Neural progenitor cell (in vitro differentiated cells): ENCODE data around the gene HYAL2. TPM values are rescaled to one million over a fixed set of nuclear protein-coding genes. Genes with fewer than 3 reads are reported as not detected.
"Not testable (repeated sequence)": the region's sequence is repeated elsewhere in the genome, so short reads cannot be mapped to it uniquely, and the experiment has no call there.

Experiments used
- DNase-seq: peaks from one replicate; pipeline ENCODE4 v3.0.0-alpha.2; 2016; ENCODE audit warnings: low spot score
- H2AFZ ChIP-seq: fragments of 200-600 bp; sonication (generic); replicated peaks from 2 replicates; pipeline ENCODE4 v1.6.1; 2016; ENCODE audit warnings: antibody characterized with exemption
- H3F3A ChIP-seq: fragments of 200-600 bp; sonication (generic); 2 replicates; pipeline ENCODE4 v1.6.1; 2016; ENCODE audit warnings: antibody characterized with exemption, low read depth
- H3K27ac ChIP-seq: fragments of 200-600 bp; sonication (generic); 2 replicates; pipeline ENCODE4 v1.5.1; 2016; ENCODE audit warnings: mild to moderate bottlenecking
- H3K27me3 ChIP-seq: fragments of 200-600 bp; sonication (generic); 2 replicates; pipeline ENCODE4 v1.6.1; 2016; ENCODE audit warnings: mild to moderate bottlenecking, moderate library complexity
- H3K36me3 ChIP-seq: fragments of 200-600 bp; sonication (generic); 2 replicates; pipeline ENCODE4 v1.5.1; 2016
- H3K4me1 ChIP-seq: fragments of 200-600 bp; sonication (generic); 2 replicates; pipeline ENCODE4 v1.6.1; 2016; ENCODE audit warnings: mixed run types
- H3K4me2 ChIP-seq: fragments of 200-600 bp; sonication (generic); 2 replicates; pipeline ENCODE4 v1.6.1; 2016
- H3K4me3 ChIP-seq: fragments of 200-600 bp; sonication (generic); 2 replicates; pipeline ENCODE4 v1.5.1; 2016
- H3K79me2 ChIP-seq: fragments of 200-600 bp; sonication (generic); 2 replicates; pipeline ENCODE4 v1.6.1; 2016; ENCODE audit warnings: low read depth
- H3K9ac ChIP-seq: fragments of 200-600 bp; sonication (generic); 2 replicates; pipeline ENCODE4 v1.6.1; 2016
- H3K9me3 ChIP-seq: fragments of 200-600 bp; sonication (generic); 2 replicates; pipeline ENCODE4 v1.5.1; 2016; ENCODE audit warnings: low read depth
- H4K20me1 ChIP-seq: fragments of 200-600 bp; sonication (generic); 2 replicates; pipeline ENCODE4 v1.6.1; 2016; ENCODE audit warnings: low read depth
- H3K27ac Mint-ChIP-seq: 3 replicates; pipeline ENCODE4 v1.8.0; 2021; ENCODE audit warnings: mixed read lengths
- H3K27me3 Mint-ChIP-seq: 2 replicates; pipeline ENCODE4 v1.8.0; 2022; ENCODE audit warnings: low read depth, mild to moderate bottlenecking, inconsistent platforms, moderate library complexity, mixed read lengths; ENCODE audit not compliant: insufficient read depth
- H3K36me3 Mint-ChIP-seq: 3 replicates; pipeline ENCODE4 v1.8.0; 2021; ENCODE audit warnings: mixed read lengths
- H3K4me1 Mint-ChIP-seq: 3 replicates; pipeline ENCODE4 v1.8.0; 2021; ENCODE audit warnings: mixed read lengths
- H3K4me3 Mint-ChIP-seq: 3 replicates; pipeline ENCODE4 v1.8.0; 2021; ENCODE audit warnings: mild to moderate bottlenecking, moderate library complexity, mixed read lengths
- H3K9me3 Mint-ChIP-seq: 3 replicates; pipeline ENCODE4 v1.8.0; 2020; ENCODE audit warnings: mixed read lengths
- EZH2 ChIP-seq: fragments of 200-600 bp; sonication (generic); IDR thresholded peaks from 2 replicates; pipeline ENCODE4 v1.6.1; 2017; ENCODE audit warnings: antibody characterized with exemption, mild to moderate bottlenecking, moderate library complexity
- EZH2phosphoT487 ChIP-seq: fragments of 200-600 bp; sonication (generic); IDR thresholded peaks from 2 replicates; pipeline ENCODE4 v1.6.1; 2017; ENCODE audit warnings: antibody characterized with exemption
- total RNA-seq: library from RNA; depleted of rRNA; stranded (reverse); fragments of >200 nt; gene quantifications from 2 replicates; pipeline ENCODE4 v1.2.3, GENCODE V29; 2015; ENCODE audit warnings: low replicate concordance
- TF ChIP-seq, protein P1 (sequence below): fragments of 200-600 bp; sonication (generic); IDR thresholded peaks from 2 replicates; pipeline ENCODE4 v1.5.1; 2017; ENCODE audit warnings: antibody characterized with exemption, mild to moderate bottlenecking

HYAL2 gene
- total RNA-seq, 1 donor from 2014 or later, result 38.9 TPM

DNA sequence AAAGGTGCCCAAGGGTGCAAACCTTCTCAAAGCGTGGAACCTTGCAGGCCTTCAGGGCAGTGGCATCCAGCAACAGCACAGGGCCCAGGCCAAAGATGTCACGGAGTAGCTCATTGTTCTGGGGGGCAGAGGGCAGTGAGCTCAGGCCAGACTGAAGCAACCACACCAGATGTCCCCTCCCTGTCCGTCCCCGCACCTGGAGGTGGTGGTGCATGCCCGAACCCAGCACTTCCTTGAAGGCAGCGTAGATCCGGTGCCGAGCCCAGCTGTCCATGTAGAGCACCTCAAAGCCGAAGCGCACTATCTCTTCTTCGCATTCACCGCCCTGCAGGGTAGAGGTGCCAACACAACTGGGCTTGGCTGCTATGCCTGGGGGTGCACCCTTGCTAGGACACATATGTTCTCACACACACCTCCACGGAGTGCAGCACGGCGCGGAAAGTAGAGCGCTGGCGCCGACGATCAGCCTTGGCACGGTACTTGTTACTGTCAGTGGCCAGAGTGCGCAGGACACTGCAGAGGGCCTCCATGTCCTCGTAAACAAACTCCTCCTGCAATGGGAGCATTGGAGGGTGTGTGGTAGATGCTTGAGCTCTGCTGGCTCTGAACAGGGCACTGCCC lies 34.0 kb downstream of the HYAL2 start:
- Histone ChIP-seq H3K27me3 (no peaks in the 10 kb centered on the region), H3K4me2 (no peak overlapping the region), H3F3A (peaks cover 4% of the 10 kb centered on the region), H3K36me3 (no peaks in the 10 kb centered on the region), H3K4me1 (peaks cover 13% of the 10 kb centered on the region), H3K9ac (no peak overlapping the region), H3K27ac (no peak overlapping the region), H2AFZ (no peak overlapping the region), H3K79me2 (peaks cover 12% of the 10 kb centered on the region), H3K9me3 (no peaks in the 10 kb centered on the region), H3K4me3 (no peak overlapping the region), H4K20me1 (no peaks in the 10 kb centered on the region)
- H3K36me3 Mint-ChIP-seq, result peaks cover 2% of the 10 kb centered on the region
- H3K9me3 Mint-ChIP-seq, result no peaks in the 10 kb centered on the region
- peaks cover 17% of the 10 kb centered on the region for H3K4me1 Mint-ChIP-seq
- H3K4me3 Mint-ChIP-seq, result no peak overlapping the region
- TF ChIP-seq, protein P1, sequence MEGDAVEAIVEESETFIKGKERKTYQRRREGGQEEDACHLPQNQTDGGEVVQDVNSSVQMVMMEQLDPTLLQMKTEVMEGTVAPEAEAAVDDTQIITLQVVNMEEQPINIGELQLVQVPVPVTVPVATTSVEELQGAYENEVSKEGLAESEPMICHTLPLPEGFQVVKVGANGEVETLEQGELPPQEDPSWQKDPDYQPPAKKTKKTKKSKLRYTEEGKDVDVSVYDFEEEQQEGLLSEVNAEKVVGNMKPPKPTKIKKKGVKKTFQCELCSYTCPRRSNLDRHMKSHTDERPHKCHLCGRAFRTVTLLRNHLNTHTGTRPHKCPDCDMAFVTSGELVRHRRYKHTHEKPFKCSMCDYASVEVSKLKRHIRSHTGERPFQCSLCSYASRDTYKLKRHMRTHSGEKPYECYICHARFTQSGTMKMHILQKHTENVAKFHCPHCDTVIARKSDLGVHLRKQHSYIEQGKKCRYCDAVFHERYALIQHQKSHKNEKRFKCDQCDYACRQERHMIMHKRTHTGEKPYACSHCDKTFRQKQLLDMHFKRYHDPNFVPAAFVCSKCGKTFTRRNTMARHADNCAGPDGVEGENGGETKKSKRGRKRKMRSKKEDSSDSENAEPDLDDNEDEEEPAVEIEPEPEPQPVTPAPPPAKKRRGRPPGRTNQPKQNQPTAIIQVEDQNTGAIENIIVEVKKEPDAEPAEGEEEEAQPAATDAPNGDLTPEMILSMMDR, result no peak
- no peak for TF ChIP-seq EZH2
- TF ChIP-seq EZH2phosphoT487, result no peak
- peaks cover 7% of the 10 kb centered on the region for H3K27me3 Mint-ChIP-seq
- H3K27ac Mint-ChIP-seq, result no peak overlapping the region
- no peak for DNase-seq

GRCh38 chr3:50287262-50287661 lies 35.3 kb downstream of the HYAL2 start:
- Histone ChIP-seq H3K36me3 (no peaks in the 10 kb centered on the region), H4K20me1 (no peaks in the 10 kb centered on the region), H3K27me3 (no peaks in the 10 kb centered on the region), H3K27ac (no peak overlapping the region), H3K9me3 (no peaks in the 10 kb centered on the region), H2AFZ (no peak overlapping the region), H3K79me2 (peaks cover 12% of the 10 kb centered on the region), H3K9ac (no peak overlapping the region), H3F3A (peaks cover 4% of the 10 kb centered on the region), H3K4me2 (no peak overlapping the region), H3K4me3 (no peak overlapping the region), H3K4me1 (peaks cover 8% of the 10 kb centered on the region)
- DNase-seq, result peak; percentile 1
- no peak overlapping the region for H3K4me3 Mint-ChIP-seq
- H3K4me1 Mint-ChIP-seq, result peaks cover 10% of the 10 kb centered on the region
- H3K27ac Mint-ChIP-seq, result no peak overlapping the region
- TF ChIP-seq, protein P1, result no peak
- TF ChIP-seq EZH2 (no peak), EZH2phosphoT487 (no peak)
- peaks cover 2% of the 10 kb centered on the region for H3K36me3 Mint-ChIP-seq
- no peaks in the 10 kb centered on the region for H3K9me3 Mint-ChIP-seq
- H3K27me3 Mint-ChIP-seq, result peaks cover 9% of the 10 kb centered on the region

DNA sequence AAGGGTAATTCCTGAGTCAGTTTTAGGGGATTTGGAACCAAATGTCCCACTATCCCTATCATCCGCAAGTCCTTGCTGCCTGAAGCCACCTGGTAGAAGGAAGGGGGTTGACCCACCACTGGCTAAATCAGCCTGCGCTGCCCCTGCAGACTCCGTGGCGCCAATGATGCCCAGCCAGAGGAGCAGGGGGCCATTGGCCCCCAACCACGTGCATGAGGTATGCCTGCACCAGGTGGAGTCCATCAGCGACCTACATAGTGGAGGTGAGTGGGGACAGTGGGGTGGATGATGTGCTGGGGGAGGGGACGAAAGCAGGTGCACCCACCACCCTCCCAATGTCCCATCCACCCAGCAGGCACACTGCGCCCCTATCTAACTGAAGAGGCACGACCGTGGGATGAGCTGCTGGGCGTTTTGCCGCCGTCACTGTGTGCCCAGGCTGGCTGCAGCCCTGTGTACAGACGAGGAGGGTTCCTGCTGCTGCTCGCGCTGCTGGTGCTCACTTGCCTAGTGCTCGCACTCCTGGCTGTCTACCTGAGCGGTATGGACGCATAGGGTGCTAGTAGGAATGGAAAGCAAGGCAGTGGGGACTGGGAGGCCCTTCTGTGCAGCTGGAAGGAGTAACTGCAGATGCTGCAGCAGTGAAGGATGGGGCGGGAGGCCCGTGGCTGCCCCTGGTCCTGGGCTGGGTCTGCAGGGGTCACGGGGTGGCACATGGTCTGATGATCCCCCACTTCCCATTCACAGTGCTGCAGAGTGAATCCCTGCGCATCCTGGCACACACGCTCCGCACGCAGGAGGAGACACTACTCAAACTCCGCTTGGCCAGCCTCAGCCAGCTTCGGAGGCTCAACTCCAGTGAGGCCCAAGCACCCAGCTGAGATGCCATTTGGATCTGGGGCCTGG lies 36.0 kb downstream of the HYAL2 start:
- TF ChIP-seq, protein P1, result no peak
- TF ChIP-seq EZH2phosphoT487 (no peak), EZH2 (no peak)

DNA sequence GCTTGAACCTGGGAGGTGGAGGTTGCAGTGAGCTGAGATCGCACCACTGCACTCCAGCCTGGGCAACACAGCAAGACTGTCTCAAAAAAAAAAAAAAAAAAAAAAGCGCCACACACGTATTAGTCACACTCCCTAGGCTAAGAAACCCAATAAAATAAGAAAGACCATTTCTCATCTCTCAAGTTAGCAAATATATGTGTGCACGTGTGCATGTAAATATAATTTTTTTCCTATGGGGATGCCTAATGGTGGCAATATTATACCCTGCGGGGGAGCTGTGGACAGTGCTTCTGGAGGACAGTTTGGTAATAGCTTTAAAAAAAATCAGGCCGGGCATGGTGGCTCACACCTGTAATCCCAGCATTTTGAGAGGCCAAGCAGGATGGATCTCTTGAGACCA lies 38.4 kb downstream of the HYAL2 start:
- H3K9me3 ChIP-seq, H3K9ac ChIP-seq, H3K4me2 ChIP-seq, H3K36me3 ChIP-seq, H3K9me3 Mint-ChIP-seq, DNase-seq, H3K4me3 ChIP-seq, H3K27me3 Mint-ChIP-seq, H3F3A ChIP-seq, H3K27ac ChIP-seq, H3K4me3 Mint-ChIP-seq, H3K4me1 ChIP-seq, H3K79me2 ChIP-seq, H3K4me1 Mint-ChIP-seq, H3K36me3 Mint-ChIP-seq, H3K27me3 ChIP-seq, H3K27ac Mint-ChIP-seq, H4K20me1 ChIP-seq, H2AFZ ChIP-seq: not testable (repeated sequence)

More for the DNA sequence above, 36.0 kb downstream of the HYAL2 start:
- Mint-ChIP-seq H3K9me3 (no peaks in the 10 kb centered on the region), H3K4me3 (no peak overlapping the region), H3K27ac (no peak overlapping the region), H3K27me3 (peaks cover 9% of the 10 kb centered on the region), H3K4me1 (peaks cover 10% of the 10 kb centered on the region), H3K36me3 (peaks cover 2% of the 10 kb centered on the region)
- DNase-seq, result no peak
- no peaks in the 10 kb centered on the region for H4K20me1 ChIP-seq
- no peak overlapping the region for H3K9ac ChIP-seq
- H3K79me2 ChIP-seq, result peaks cover 7% of the 10 kb centered on the region
- peaks cover 4% of the 10 kb centered on the region for H3F3A ChIP-seq
- H3K36me3 ChIP-seq, result no peaks in the 10 kb centered on the region
- no peak overlapping the region for H3K4me2 ChIP-seq
- H3K4me1 ChIP-seq, result peaks cover 6% of the 10 kb centered on the region
- no peaks in the 10 kb centered on the region for H3K27me3 ChIP-seq
- no peaks in the 10 kb centered on the region for H3K9me3 ChIP-seq
- no peak overlapping the region for H2AFZ ChIP-seq
- H3K27ac ChIP-seq, result no peak overlapping the region
- H3K4me3 ChIP-seq, result no peak overlapping the region
